Measurements from ENCODE around the gene PAX8.

Gene PAX8

DNA sequence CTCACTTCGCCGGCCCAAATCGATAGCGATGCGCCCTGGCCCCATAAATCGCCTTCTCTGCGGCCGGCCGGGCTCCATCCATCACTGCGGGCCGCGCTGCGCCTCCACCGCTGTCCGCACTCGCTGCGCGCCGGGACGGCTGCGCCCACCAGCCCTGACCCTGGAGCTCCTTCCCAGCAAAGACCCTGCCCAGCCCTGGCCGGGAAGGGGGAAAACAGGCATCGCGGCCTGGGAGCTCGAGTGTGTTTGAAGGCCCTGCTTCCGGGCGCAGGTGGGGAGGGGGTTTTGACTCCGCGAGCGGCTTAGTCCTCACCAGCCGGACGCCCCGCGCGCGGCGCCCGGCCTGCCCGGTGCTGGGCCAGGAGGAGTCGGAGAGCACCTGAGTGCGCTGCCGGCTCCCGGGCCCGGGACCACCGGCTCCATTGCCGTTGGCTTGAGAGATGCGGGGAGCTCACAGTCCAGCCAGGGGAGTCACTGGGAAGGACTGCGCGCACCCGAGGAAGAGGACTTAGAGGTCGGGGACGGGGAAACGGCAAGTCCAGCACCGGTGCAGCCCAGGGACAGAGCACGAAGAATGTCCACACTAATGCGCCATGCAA, 1.1 kb downstream of the PAX8 start:
- Histone ChIP-seq H3K4me1 (ENCODE audit: insufficient read depth, low read length, poor library complexity, severe bottlenecking) (peaks cover 5% of the 10 kb centered on the region), H3K36me3 (ENCODE audit: insufficient read depth, low read length) (no peaks in the 10 kb centered on the region), H3K4me3 (ENCODE audit: low read length, poor library complexity, severe bottlenecking) (no peak overlapping the region), H3K4me2 (ENCODE audit: low read depth, low read length, poor library complexity, severe bottlenecking) (no peak overlapping the region), H2AFZ (ENCODE audit: low read length) (no peak overlapping the region), H4K20me1 (ENCODE audit: insufficient read depth, low read length, poor library complexity, severe bottlenecking) (no peaks in the 10 kb centered on the region), H3K9ac (ENCODE audit: low read depth, low read length, poor library complexity, severe bottlenecking) (no peak overlapping the region), H3K79me2 (ENCODE audit: insufficient read depth, low read length) (no peaks in the 10 kb centered on the region), H3K9me3 (ENCODE audit: insufficient read depth, low read depth, low read length) (no peaks in the 10 kb centered on the region), H3F3A (ENCODE audit: low read depth) (no peaks in the 10 kb centered on the region), H3K9me2 (replicated peaks; ENCODE audit: low read depth, low read length) (no peaks in the 10 kb centered on the region), H3K27me3 (ENCODE audit: insufficient read depth, low read length, poor library complexity, severe bottlenecking) (no peaks in the 10 kb centered on the region)
- no peak for TF ChIP-seq EZH2phosphoT487 (IDR thresholded peaks at IDR 0.05; ENCODE audit: borderline replicate concordance)
- TF ChIP-seq, protein P1, sequence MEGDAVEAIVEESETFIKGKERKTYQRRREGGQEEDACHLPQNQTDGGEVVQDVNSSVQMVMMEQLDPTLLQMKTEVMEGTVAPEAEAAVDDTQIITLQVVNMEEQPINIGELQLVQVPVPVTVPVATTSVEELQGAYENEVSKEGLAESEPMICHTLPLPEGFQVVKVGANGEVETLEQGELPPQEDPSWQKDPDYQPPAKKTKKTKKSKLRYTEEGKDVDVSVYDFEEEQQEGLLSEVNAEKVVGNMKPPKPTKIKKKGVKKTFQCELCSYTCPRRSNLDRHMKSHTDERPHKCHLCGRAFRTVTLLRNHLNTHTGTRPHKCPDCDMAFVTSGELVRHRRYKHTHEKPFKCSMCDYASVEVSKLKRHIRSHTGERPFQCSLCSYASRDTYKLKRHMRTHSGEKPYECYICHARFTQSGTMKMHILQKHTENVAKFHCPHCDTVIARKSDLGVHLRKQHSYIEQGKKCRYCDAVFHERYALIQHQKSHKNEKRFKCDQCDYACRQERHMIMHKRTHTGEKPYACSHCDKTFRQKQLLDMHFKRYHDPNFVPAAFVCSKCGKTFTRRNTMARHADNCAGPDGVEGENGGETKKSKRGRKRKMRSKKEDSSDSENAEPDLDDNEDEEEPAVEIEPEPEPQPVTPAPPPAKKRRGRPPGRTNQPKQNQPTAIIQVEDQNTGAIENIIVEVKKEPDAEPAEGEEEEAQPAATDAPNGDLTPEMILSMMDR (conservative IDR thresholded peaks at IDR 0.05; ENCODE audit: low read length), result no peak

DNA sequence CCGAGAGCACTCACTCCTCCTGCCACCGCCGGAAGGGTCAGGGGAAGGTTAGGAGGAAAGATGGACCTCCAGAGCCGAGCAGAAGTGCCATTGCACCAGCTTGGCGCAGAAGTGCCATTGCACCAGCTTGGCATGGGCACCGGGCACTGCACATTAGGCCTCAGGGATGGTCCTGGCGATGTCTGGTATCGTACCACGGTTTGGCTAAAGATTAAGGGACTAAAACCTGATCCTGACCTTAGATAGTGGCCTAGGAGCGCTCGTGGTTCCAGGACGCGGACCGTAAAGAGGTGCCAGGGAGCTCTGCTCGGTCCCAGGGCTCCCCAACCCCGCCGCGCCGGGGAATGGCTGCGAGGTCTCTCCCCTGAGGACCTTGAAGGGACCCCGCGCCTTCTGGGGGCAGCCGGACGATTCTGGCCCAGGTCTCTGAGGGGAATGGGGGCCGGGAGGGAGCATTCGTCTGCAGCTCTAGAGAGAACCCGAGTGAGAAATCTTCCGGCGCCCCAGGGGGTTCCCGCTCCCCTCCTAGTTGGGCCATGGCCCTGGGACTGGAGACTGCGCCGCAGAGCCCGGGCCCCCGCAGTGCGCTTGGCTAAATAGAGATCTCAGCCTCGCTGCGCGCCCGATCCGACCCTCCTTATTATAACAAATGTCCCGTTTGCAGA, 1.8 kb downstream of the PAX8 start:
- Histone ChIP-seq H2AFZ (ENCODE audit: low read length) (no peak overlapping the region), H3K4me2 (ENCODE audit: low read depth, low read length, poor library complexity, severe bottlenecking) (no peak overlapping the region), H3K4me1 (ENCODE audit: insufficient read depth, low read length, poor library complexity, severe bottlenecking) (peaks cover 5% of the 10 kb centered on the region), H3K9me2 (replicated peaks; ENCODE audit: low read depth, low read length) (no peaks in the 10 kb centered on the region), H3K27me3 (ENCODE audit: insufficient read depth, low read length, poor library complexity, severe bottlenecking) (no peaks in the 10 kb centered on the region), H3K9me3 (ENCODE audit: insufficient read depth, low read depth, low read length) (no peaks in the 10 kb centered on the region), H4K20me1 (ENCODE audit: insufficient read depth, low read length, poor library complexity, severe bottlenecking) (no peaks in the 10 kb centered on the region), H3K36me3 (ENCODE audit: insufficient read depth, low read length) (no peaks in the 10 kb centered on the region), H3K4me3 (ENCODE audit: low read length, poor library complexity, severe bottlenecking) (no peak overlapping the region), H3F3A (ENCODE audit: low read depth) (no peaks in the 10 kb centered on the region), H3K79me2 (ENCODE audit: insufficient read depth, low read length) (no peaks in the 10 kb centered on the region), H3K9ac (ENCODE audit: low read depth, low read length, poor library complexity, severe bottlenecking) (no peak overlapping the region)
- no peak for TF ChIP-seq EZH2phosphoT487 (IDR thresholded peaks at IDR 0.05; ENCODE audit: borderline replicate concordance)
- TF ChIP-seq, protein P1 (conservative IDR thresholded peaks at IDR 0.05; ENCODE audit: low read length), result no peak

DNA sequence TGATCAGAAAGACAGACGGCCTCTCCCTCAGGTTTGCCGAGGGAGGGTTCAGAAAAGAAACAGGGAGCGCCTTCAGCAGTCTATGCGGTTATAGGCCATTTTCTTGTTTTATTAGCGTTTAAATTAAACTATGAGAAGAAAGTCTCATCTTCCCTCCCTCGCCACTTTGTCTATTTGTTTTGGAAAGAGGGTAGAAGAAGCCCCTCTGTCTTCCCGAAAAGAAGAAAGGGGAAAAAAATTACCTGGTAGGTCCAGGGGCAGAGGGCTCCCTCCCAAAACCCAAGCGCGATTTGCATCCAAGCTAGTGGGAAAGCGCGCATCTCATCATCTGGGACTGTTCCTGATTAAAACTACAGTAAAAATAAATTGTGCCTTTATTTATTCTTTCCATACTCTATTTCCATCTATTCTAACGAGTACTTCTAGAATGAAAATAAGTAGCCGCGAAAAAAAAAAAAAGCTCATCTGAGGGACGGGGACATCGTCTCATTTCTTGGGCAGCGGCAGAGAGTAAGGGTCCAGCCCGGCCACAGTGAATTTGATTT, 2.4 kb downstream of the PAX8 start:
- no peaks in the 10 kb centered on the region for H3K9me2 ChIP-seq (replicated peaks; ENCODE audit: low read depth, low read length)
- no peak overlapping the region for H3K4me2 ChIP-seq (ENCODE audit: low read depth, low read length, poor library complexity, severe bottlenecking)
- TF ChIP-seq, protein P1 (conservative IDR thresholded peaks at IDR 0.05; ENCODE audit: low read length), result no peak
- TF ChIP-seq EZH2phosphoT487 (IDR thresholded peaks at IDR 0.05; ENCODE audit: borderline replicate concordance), result no peak
- no peak overlapping the region for H3K9ac ChIP-seq (ENCODE audit: low read depth, low read length, poor library complexity, severe bottlenecking)
- no peaks in the 10 kb centered on the region for H3K9me3 ChIP-seq (ENCODE audit: insufficient read depth, low read depth, low read length)
- no peaks in the 10 kb centered on the region for H4K20me1 ChIP-seq (ENCODE audit: insufficient read depth, low read length, poor library complexity, severe bottlenecking)
- no peaks in the 10 kb centered on the region for H3K79me2 ChIP-seq (ENCODE audit: insufficient read depth, low read length)
- no peaks in the 10 kb centered on the region for H3K27me3 ChIP-seq (ENCODE audit: insufficient read depth, low read length, poor library complexity, severe bottlenecking)
- H2AFZ ChIP-seq (ENCODE audit: low read length), result no peak overlapping the region
- H3K4me3 ChIP-seq (ENCODE audit: low read length, poor library complexity, severe bottlenecking), result no peak overlapping the region
- peaks cover 5% of the 10 kb centered on the region for H3K4me1 ChIP-seq (ENCODE audit: insufficient read depth, low read length, poor library complexity, severe bottlenecking)
- H3F3A ChIP-seq (ENCODE audit: low read depth), result no peaks in the 10 kb centered on the region
- no peaks in the 10 kb centered on the region for H3K36me3 ChIP-seq (ENCODE audit: insufficient read depth, low read length)
